HK-2 (cell line): Measurements from ENCODE around the gene CD27.
"Not testable (repeated sequence)": the region's sequence is repeated elsewhere in the genome, so short reads cannot be mapped to it uniquely, and the experiment has no call there.

ENCODE experiments used
- DNase-seq: peaks from one replicate; pipeline ENCODE4 v3.0.0-alpha.2; 2018; ENCODE audit not compliant: unreplicated experiment

CD27 gene

GRCh38 chr12:6488240-6488639 is 43.5 kb downstream of the CD27 start:
- DNase-seq: no peak

- no peak for DNase-seq
Observed at GRCh38 chr12:6489449-6489848, 44.7 kb downstream of the CD27 start.

GRCh38 chr12:6490673-6491072 is 45.9 kb downstream of the CD27 start:
- not testable (repeated sequence) for DNase-seq

GRCh38 chr12:6492838-6493496 is 48.2 kb downstream of the CD27 start, which contains the start of gene MRPL51:
MRPL51 (minus strand) TSS chr12:6493262; CDS start chr12:6493136, 126 bp downstream.
- peak; percentile 96 for DNase-seq

GRCh38 chr12:6493497-6494257 is 48.9 kb downstream of the CD27 start, which contains the start of gene NCAPD2:
NCAPD2 (plus strand) TSS chr12:6494102; CDS start chr12:6495099, 997 bp downstream.
- peak; percentile 97 for DNase-seq

GRCh38 chr12:6494258-6494743 is 49.5 kb downstream of the CD27 start:
- DNase-seq: peak; percentile 10

- no peak for DNase-seq
Observed at GRCh38 chr12:6494968-6495367, 50.2 kb downstream of the CD27 start.

- not testable (repeated sequence) for DNase-seq
Observed at GRCh38 chr12:6497291-6497690, 52.5 kb downstream of the CD27 start.

GRCh38 chr12:6500466-6500865 is 55.7 kb downstream of the CD27 start:
- DNase-seq: no peak
